CD4-positive, alpha-beta T cell (primary cell): ENCODE data around the gene SFN. TPM values are rescaled to one million over a fixed set of nuclear protein-coding genes. Genes with fewer than 3 reads are reported as not detected.
A peak's percentile ranks its signal among the peaks of the same experiment; 100 is the strongest.

ENCODE experiments used
- ATAC-seq: fragments of 200-7000 bp; cut with Tn5 transposase; one replicate; pipeline ENCODE4 v1.10.0; 2022; ENCODE audit warnings: mild to moderate bottlenecking; ENCODE audit not compliant: poor library complexity
- CTCF ChIA-PET: fragments of 350-600 bp; sonication (Branson Sonifier 250); formaldehyde crosslinking; loops from one replicate; lab custom pipeline; 2021; ENCODE audit warnings: antibody characterized with exemption, inconsistent platforms; lab: Charles Lee
- POLR2A ChIA-PET: fragments of 350-600 bp; sonication (Branson Sonifier 250); formaldehyde crosslinking; loops from one replicate; lab custom pipeline; 2021; ENCODE audit warnings: antibody characterized with exemption, inconsistent platforms; lab: Charles Lee
- DNase-seq, 14 experiments: peaks; one replicate each; pipeline ENCODE4 v3.0.0-alpha.2; 2013 to 2020; ENCODE audit warnings: mixed read lengths in 2 of 14
- H3K27ac ChIP-seq, 2 donors: one replicate each; pipeline versions ENCODE4 v1.5.1 to v1.7.0; 2013; ENCODE audit warnings: low read length in 2 of 2, low read depth in 1 of 2, mild to moderate bottlenecking in 1 of 2
- H3K27me3 ChIP-seq, 2 experiments: 1 replicate in 1 of 2; 2 replicates in 1 of 2; pipeline versions ENCODE4 v1.6.1 to v1.7.0; 2013; ENCODE audit warnings: low read length in 2 of 2, control low read depth in 1 of 2, mild to moderate bottlenecking in 1 of 2, moderate library complexity in 1 of 2; ENCODE audit not compliant: insufficient read depth in 2 of 2, control insufficient read depth in 1 of 2
- H3K36me3 ChIP-seq: one replicate; pipeline ENCODE4 v1.6.1; 2013; ENCODE audit warnings: low read length, control low read depth; ENCODE audit not compliant: insufficient read depth
- H3K4me1 ChIP-seq: one replicate; pipeline ENCODE4 v1.6.1; 2013; ENCODE audit warnings: low read length, control low read depth; ENCODE audit not compliant: insufficient read depth
- H3K4me3 ChIP-seq: one replicate; pipeline ENCODE4 v1.5.1; 2013; ENCODE audit warnings: mild to moderate bottlenecking, low read length, moderate library complexity
- H3K9me3 ChIP-seq, 2 experiments: 1 replicate in 1 of 2; 2 replicates in 1 of 2; pipeline versions ENCODE4 v1.6.1 to v1.7.0; 2013; ENCODE audit warnings: low read length in 2 of 2, mild to moderate bottlenecking in 2 of 2, control low read depth in 1 of 2, moderate library complexity in 1 of 2; ENCODE audit not compliant: control insufficient read depth in 1 of 2, insufficient read depth in 1 of 2
- H3K27ac Mint-ChIP-seq: one replicate; pipeline ENCODE4 v1.8.0; 2020; ENCODE audit warnings: mixed read lengths
- H3K27me3 Mint-ChIP-seq: one replicate; pipeline ENCODE4 v1.8.0; 2021; ENCODE audit warnings: mixed read lengths
- H3K36me3 Mint-ChIP-seq: one replicate; pipeline ENCODE4 v1.8.0; 2021; ENCODE audit warnings: low read depth, mixed read lengths
- H3K4me1 Mint-ChIP-seq: one replicate; pipeline ENCODE4 v1.8.0; 2021; ENCODE audit warnings: low read depth, mixed read lengths
- H3K4me3 Mint-ChIP-seq: one replicate; pipeline ENCODE4 v1.8.0; 2020; ENCODE audit warnings: mild to moderate bottlenecking, mixed read lengths
- H3K9me3 Mint-ChIP-seq: one replicate; pipeline ENCODE4 v1.8.0; 2020; ENCODE audit warnings: mixed read lengths
- CTCF ChIP-seq: fragments of 200-600 bp; IDR thresholded peaks from one replicate; pipeline ENCODE4 v1.8.0; 2022; ENCODE audit warnings: antibody characterized with exemption, mild to moderate bottlenecking
- intact Hi-C, 2 experiments: fragments of 100-400 bp; cut with DNase I in 1 of 2; cut with micrococcal nuclease in 1 of 2; formaldehyde crosslinking; loops; one replicate each; pipeline versions ENCODE4 v1.15.1 to v1.9.0; 2023 to 2025; cut with DNase I, micrococcal nuclease
- total RNA-seq, 174 experiments: library from RNA in 2 of 174; stranded (reverse) in 2 of 174; gene quantifications; one replicate each; pipeline ENCODE4 v1.2.3 and lab custom pipeline; 2021 to 2026

Gene SFN
- total RNA-seq, 2 experiments from 2014 or later, result 1.2 to 2.0 TPM

GRCh38 chr1:26852701-26853100, 10.2 kb upstream of the SFN start:
- POLR2A ChIA-PET, result interaction anchor here (1.1 kb wide), 1 partner anchor 12 kb away, joined by 5 read pairs; no protein-coding TSS in a partner anchor

GRCh38 chr1:26853156-26853555, 9.8 kb upstream of the SFN start:
- H3K4me1 Mint-ChIP-seq, result peaks cover 9% of the 10 kb centered on the region
- no peaks in the 10 kb centered on the region for H3K9me3 Mint-ChIP-seq
- peaks cover 88% of the 10 kb centered on the region for H3K36me3 Mint-ChIP-seq
- ATAC-seq (peak; percentile 94), DNase-seq (peak; percentile 71 to 91 (median 82))
- Histone ChIP-seq H3K27me3 (no peaks in the 10 kb centered on the region), H3K4me3 (no peak overlapping the region), H3K27ac (no peak overlapping the region), H3K9me3 (no peaks in the 10 kb centered on the region), H3K4me1 (no peaks in the 10 kb centered on the region), H3K36me3 (peaks cover 92% of the 10 kb centered on the region)
- TF ChIP-seq CTCF, result peak; percentile 91
- H3K4me3 Mint-ChIP-seq, result no peak overlapping the region
- CTCF ChIA-PET, result no interaction called here
- H3K27ac Mint-ChIP-seq, result no peak overlapping the region
- POLR2A ChIA-PET, result no interaction called here
- no peaks in the 10 kb centered on the region for H3K27me3 Mint-ChIP-seq
- intact Hi-C loops, result loop anchor here (1.0 kb wide), 1 partner anchor 25 kb away; no protein-coding TSS in a partner anchor

More at GRCh38 chr1:26852701-26853100, 10.2 kb upstream of the SFN start:
- Histone ChIP-seq H3K36me3 (peaks cover 92% of the 10 kb centered on the region), H3K27ac (no peak overlapping the region), H3K4me3 (no peak overlapping the region), H3K9me3 (no peaks in the 10 kb centered on the region), H3K4me1 (no peaks in the 10 kb centered on the region), H3K27me3 (no peaks in the 10 kb centered on the region)
- CTCF ChIA-PET, result no interaction called here
- Mint-ChIP-seq H3K27ac (no peak overlapping the region), H3K4me1 (peaks cover 9% of the 10 kb centered on the region), H3K27me3 (no peaks in the 10 kb centered on the region), H3K36me3 (peaks cover 87% of the 10 kb centered on the region), H3K9me3 (no peaks in the 10 kb centered on the region), H3K4me3 (no peak overlapping the region)
- no peak for ATAC-seq
- no peak for DNase-seq
- no peak for TF ChIP-seq CTCF
- intact Hi-C loops, result loop anchor here (1.0 kb wide), 1 partner anchor 26 kb away; no protein-coding TSS in a partner anchor

GRCh38 chr1:26853600-26853999, 9.3 kb upstream of the SFN start:
- peaks cover 9% of the 10 kb centered on the region for H3K4me1 Mint-ChIP-seq
- no peak for ATAC-seq
- peaks cover 87% of the 10 kb centered on the region for H3K36me3 Mint-ChIP-seq
- H3K4me1 ChIP-seq, result no peaks in the 10 kb centered on the region
- intact Hi-C loops, result loop anchor here (1.0 kb wide), 1 partner anchor 25 kb away; no protein-coding TSS in a partner anchor
- no peaks in the 10 kb centered on the region for H3K27me3 ChIP-seq
- POLR2A ChIA-PET, result no interaction called here
- no peak for TF ChIP-seq CTCF
- peaks cover 89% of the 10 kb centered on the region for H3K36me3 ChIP-seq
- no peak overlapping the region for H3K27ac ChIP-seq
- no peaks in the 10 kb centered on the region for H3K27me3 Mint-ChIP-seq
- H3K9me3 Mint-ChIP-seq, result no peaks in the 10 kb centered on the region
- no peak overlapping the region for H3K27ac Mint-ChIP-seq
- no peak overlapping the region for H3K4me3 ChIP-seq
- no peaks in the 10 kb centered on the region for H3K9me3 ChIP-seq
- CTCF ChIA-PET, result interaction anchor here (1.1 kb wide), 1 partner anchor 12 kb away, joined by 3 read pairs; no protein-coding TSS in a partner anchor
- H3K4me3 Mint-ChIP-seq, result no peak overlapping the region
- no peak for DNase-seq
